HG03196 (cell line): ENCODE measurements around the gene BCAS4.
"Not testable (repeated sequence)": the region's sequence is repeated elsewhere in the genome, so short reads cannot be mapped to it uniquely, and the experiment has no call there.

Experiments used
- ATAC-seq: cut with Tn5 transposase; IDR thresholded peaks from one replicate; pipeline ENCODE4 v1.9.1; 2021; ENCODE audit not compliant: unreplicated experiment

Gene BCAS4

GRCh38 chr20:50794846-50795634, at the start of gene BCAS4:
Gene BCAS4, plus strand, starts transcription at chr20:50795061. Its CDS starts 23 bp downstream, at chr20:50795084.
- peak; percentile 51 for ATAC-seq

GRCh38 chr20:50745634-50746137, 49.2 kb upstream of the BCAS4 start:
- no peak for ATAC-seq

GRCh38 chr20:50746138-50746940, 48.5 kb upstream of the BCAS4 start:
- no peak for ATAC-seq

- no peak for ATAC-seq
Measured at GRCh38 chr20:50747275-50747674, 47.6 kb upstream of the BCAS4 start.

- ATAC-seq, result no peak
Measured at GRCh38 chr20:50750145-50750671, 44.7 kb upstream of the BCAS4 start.

GRCh38 chr20:50753152-50753551, 41.7 kb upstream of the BCAS4 start:
- ATAC-seq, result no peak

GRCh38 chr20:50754420-50754819, 40.4 kb upstream of the BCAS4 start:
- ATAC-seq, result no peak

- no peak for ATAC-seq
Measured at GRCh38 chr20:50756447-50756846, 38.4 kb upstream of the BCAS4 start.

GRCh38 chr20:50758469-50758868, 36.4 kb upstream of the BCAS4 start:
- ATAC-seq, result no peak

GRCh38 chr20:50758992-50759391, 35.9 kb upstream of the BCAS4 start:
- no peak for ATAC-seq

GRCh38 chr20:50759678-50760077, 35.2 kb upstream of the BCAS4 start:
- ATAC-seq, result no peak

GRCh38 chr20:50762045-50762422, 32.8 kb upstream of the BCAS4 start:
- ATAC-seq, result no peak

- ATAC-seq, result no peak
Measured at GRCh38 chr20:50762435-50763220, 32.2 kb upstream of the BCAS4 start.

- ATAC-seq, result not testable (repeated sequence)
Measured at GRCh38 chr20:50763550-50764458, 31.1 kb upstream of the BCAS4 start.

GRCh38 chr20:50765251-50765650, 29.6 kb upstream of the BCAS4 start:
- not testable (repeated sequence) for ATAC-seq

GRCh38 chr20:50765674-50766073, 29.2 kb upstream of the BCAS4 start:
- no peak for ATAC-seq

- not testable (repeated sequence) for ATAC-seq
Measured at GRCh38 chr20:50766955-50767809, 27.7 kb upstream of the BCAS4 start.

GRCh38 chr20:50768991-50769390, 25.9 kb upstream of the BCAS4 start:
- not testable (repeated sequence) for ATAC-seq

GRCh38 chr20:50769551-50770085, 25.2 kb upstream of the BCAS4 start:
- not testable (repeated sequence) for ATAC-seq
